ENCODE measurements around the gene KIAA1958.
A peak's percentile ranks its signal among the peaks of the same experiment; 100 is the strongest.

KIAA1958 gene

GRCh38 chr9:112553256-112553826, 66.7 kb downstream of the KIAA1958 start:
- no peaks in the 10 kb centered on the region for H3K36me3 ChIP-seq (replicated peaks)
- in situ Hi-C loops (cut with HindIII; ENCODE audit: low pct_ligation_motif_present, low sequenced_read_pairs): no loop called here
- no peak overlapping the region for H3K27ac ChIP-seq

GRCh38 chr9:112554516-112554915, 67.9 kb downstream of the KIAA1958 start:
- in situ Hi-C loops (cut with HindIII; ENCODE audit: low pct_ligation_motif_present, low sequenced_read_pairs): no loop called here

More at GRCh38 chr9:112553256-112553826, 66.7 kb downstream of the KIAA1958 start:
- Histone ChIP-seq H3K4me3 (ENCODE audit: low read depth, low read length) (no peak overlapping the region), H3K27me3 (replicated peaks) (no peaks in the 10 kb centered on the region)
- TF ChIP-seq CTCF (IDR thresholded peaks at IDR 0.05; ENCODE audit: low read depth, low read length, missing control alignments): no peak
- no peak for DNase-seq

GRCh38 chr9:112555101-112555643, 68.5 kb downstream of the KIAA1958 start:
- Histone ChIP-seq H3K4me3 (ENCODE audit: low read depth, low read length) (no peak overlapping the region), H3K27me3 (replicated peaks) (no peaks in the 10 kb centered on the region), H3K27ac (no peak overlapping the region), H3K36me3 (replicated peaks) (no peaks in the 10 kb centered on the region)
- no peak for TF ChIP-seq CTCF (IDR thresholded peaks at IDR 0.05; ENCODE audit: low read depth, low read length, missing control alignments)
- in situ Hi-C loops (cut with HindIII; ENCODE audit: low pct_ligation_motif_present, low sequenced_read_pairs): no loop called here
- DNase-seq: no peak

More at GRCh38 chr9:112554516-112554915, 67.9 kb downstream of the KIAA1958 start:
- H3K36me3 ChIP-seq (replicated peaks): no peaks in the 10 kb centered on the region
- H3K27me3 ChIP-seq (replicated peaks): no peaks in the 10 kb centered on the region
- no peak for TF ChIP-seq CTCF (IDR thresholded peaks at IDR 0.05; ENCODE audit: low read depth, low read length, missing control alignments)
- H3K4me3 ChIP-seq (ENCODE audit: low read depth, low read length): no peak overlapping the region
- DNase-seq: peak; percentile 57
- no peak overlapping the region for H3K27ac ChIP-seq

- no peak overlapping the region for H3K27ac ChIP-seq
- in situ Hi-C loops (cut with HindIII; ENCODE audit: low pct_ligation_motif_present, low sequenced_read_pairs): no loop called here
- DNase-seq: no peak
These were observed 69.3 kb downstream of the KIAA1958 start for GRCh38 chr9:112555844-112556482.

GRCh38 chr9:112556497-112557442, 70.1 kb downstream of the KIAA1958 start:
- in situ Hi-C loops (cut with HindIII; ENCODE audit: low pct_ligation_motif_present, low sequenced_read_pairs): no loop called here
- no peaks in the 10 kb centered on the region for H3K27me3 ChIP-seq (replicated peaks)
- no peak for TF ChIP-seq CTCF (IDR thresholded peaks at IDR 0.05; ENCODE audit: low read depth, low read length, missing control alignments)
- peak; percentile 52 for DNase-seq
- no peaks in the 10 kb centered on the region for H3K36me3 ChIP-seq (replicated peaks)
- H3K27ac ChIP-seq: no peak overlapping the region
- H3K4me3 ChIP-seq (ENCODE audit: low read depth, low read length): no peak overlapping the region

More at GRCh38 chr9:112555844-112556482, 69.3 kb downstream of the KIAA1958 start:
- Histone ChIP-seq H3K4me3 (ENCODE audit: low read depth, low read length) (no peak overlapping the region), H3K36me3 (replicated peaks) (no peaks in the 10 kb centered on the region), H3K27me3 (replicated peaks) (no peaks in the 10 kb centered on the region)
- TF ChIP-seq CTCF (IDR thresholded peaks at IDR 0.05; ENCODE audit: low read depth, low read length, missing control alignments): no peak

All from brain microvascular endothelial cell (primary cell).